ENCODE data around the gene PPOX. TPM values are rescaled to one million over a fixed set of nuclear protein-coding genes. Genes with fewer than 3 reads are reported as not detected.

Gene PPOX
- total RNA-seq, 4 donors from 2014 or later = 22.2 to 75.2 (median 37.2) TPM

GRCh38 chr1:161137881-161138280 is 28.3 kb upstream of the PPOX start:
- no peaks in the 10 kb centered on the region for H3K36me3 ChIP-seq
- H3K27ac ChIP-seq = no peak overlapping the region
- H3K4me3 ChIP-seq = no peak overlapping the region

GRCh38 chr1:161138431-161138830 is 27.8 kb upstream of the PPOX start:
- Histone ChIP-seq H3K4me1 (peaks cover 8% of the 10 kb centered on the region), H3K27me3 (no peaks in the 10 kb centered on the region), H3K9me3 (no peaks in the 10 kb centered on the region), H3K36me3 (no peaks in the 10 kb centered on the region), H3K27ac (no peak overlapping the region), H3K4me3 (no peak overlapping the region)
- no peak for DNase-seq (ENCODE audit: low spot score in 2 of 2)
- TF ChIP-seq EP300 (IDR thresholded peaks at IDR 0.05) (no peak), POLR2AphosphoS5 (IDR thresholded peaks at IDR 0.05) (no peak), CTCF (IDR thresholded peaks at IDR 0.05) (no peak), POLR2A (IDR thresholded peaks at IDR 0.05) (no peak)
- 92% methylated on average over 1 of the region's 1 CpG for WGBS

More at GRCh38 chr1:161137881-161138280, 28.3 kb upstream of the PPOX start:
- 65% methylated on average over 3 of the region's 3 CpGs for WGBS
- Histone ChIP-seq H3K9me3 (no peaks in the 10 kb centered on the region), H3K4me1 (peaks cover 12% of the 10 kb centered on the region), H3K27me3 (no peaks in the 10 kb centered on the region)
- no peak for TF ChIP-seq POLR2A (IDR thresholded peaks at IDR 0.05)
- no peak for TF ChIP-seq POLR2AphosphoS5 (IDR thresholded peaks at IDR 0.05)
- no peak for TF ChIP-seq EP300 (IDR thresholded peaks at IDR 0.05)
- TF ChIP-seq CTCF (IDR thresholded peaks at IDR 0.05) = no peak
- no peak for DNase-seq (ENCODE audit: low spot score in 2 of 2)

DNA sequence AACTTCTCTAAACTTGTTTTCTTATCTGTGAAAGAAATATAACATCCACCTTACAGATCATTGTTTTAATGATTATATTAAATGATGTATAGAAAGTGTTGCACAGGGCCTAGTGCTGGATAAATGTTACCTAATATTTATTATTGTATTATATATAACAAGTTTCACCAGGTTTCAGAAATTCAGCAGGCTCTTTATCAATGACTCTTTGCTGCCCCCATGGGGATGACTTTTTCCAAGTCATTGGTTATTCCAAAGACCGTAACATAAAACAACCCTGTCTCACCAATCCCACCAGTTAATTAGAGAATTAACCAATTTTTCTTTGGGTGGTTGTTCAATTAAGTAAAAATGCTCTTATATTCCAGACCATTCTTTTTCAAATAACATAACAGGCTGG is 26.5 kb upstream of the PPOX start:
- no peak overlapping the region for H3K4me3 ChIP-seq
- H3K9me3 ChIP-seq = no peaks in the 10 kb centered on the region
- WGBS = 25% methylated on average over 1 of the region's 1 CpG
- H3K36me3 ChIP-seq = no peaks in the 10 kb centered on the region
- H3K4me1 ChIP-seq = no peaks in the 10 kb centered on the region
- TF ChIP-seq EP300 (IDR thresholded peaks at IDR 0.05) (no peak), POLR2A (IDR thresholded peaks at IDR 0.05) (no peak), CTCF (IDR thresholded peaks at IDR 0.05) (peak; percentile 29 to 31)
- DNase-seq (ENCODE audit: low spot score in 2 of 2) = no peak
- no peaks in the 10 kb centered on the region for H3K27me3 ChIP-seq
- no peak overlapping the region for H3K27ac ChIP-seq

GRCh38 chr1:161140755-161141400 is 25.3 kb upstream of the PPOX start:
- WGBS = 96% methylated on average over 29 of the region's 29 CpGs
- no peak for TF ChIP-seq EP300 (IDR thresholded peaks at IDR 0.05)
- TF ChIP-seq POLR2AphosphoS5 (IDR thresholded peaks at IDR 0.05) = no peak
- no peak for TF ChIP-seq CTCF (IDR thresholded peaks at IDR 0.05)
- TF ChIP-seq POLR2A (IDR thresholded peaks at IDR 0.05) = no peak
- DNase-seq (ENCODE audit: low spot score in 2 of 2) = no peak
- no peaks in the 10 kb centered on the region for H3K27me3 ChIP-seq
- H3K4me3 ChIP-seq = no peak overlapping the region
- no peaks in the 10 kb centered on the region for H3K9me3 ChIP-seq
- no peak overlapping the region for H3K27ac ChIP-seq
- no peaks in the 10 kb centered on the region for H3K4me1 ChIP-seq
- no peaks in the 10 kb centered on the region for H3K36me3 ChIP-seq

DNA sequence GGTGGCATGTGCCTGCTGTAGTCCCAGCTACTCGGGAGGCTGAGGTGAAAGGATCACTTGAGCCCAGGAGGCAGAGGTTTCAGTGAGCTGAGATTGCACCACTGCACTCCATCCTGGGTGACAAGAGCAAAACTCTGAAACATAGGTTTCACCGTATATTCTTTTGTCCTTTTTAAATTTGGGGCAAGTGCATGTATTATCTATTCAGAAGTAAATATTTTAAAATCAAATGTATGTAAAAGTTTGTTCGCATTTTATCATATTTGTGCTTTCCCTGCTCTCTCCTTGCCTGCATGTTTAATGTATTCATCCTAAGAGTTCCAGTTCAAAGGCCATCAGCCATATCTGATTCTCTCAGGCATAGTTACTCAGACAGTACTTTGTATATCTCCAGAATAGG is 20.4 kb upstream of the PPOX start:
- Histone ChIP-seq H3K36me3 (no peaks in the 10 kb centered on the region), H3K9me3 (no peaks in the 10 kb centered on the region), H3K4me3 (no peak overlapping the region), H3K4me1 (no peaks in the 10 kb centered on the region), H3K27ac (no peak overlapping the region), H3K27me3 (no peaks in the 10 kb centered on the region)
- DNase-seq (ENCODE audit: low spot score in 2 of 2) = no peak
- TF ChIP-seq POLR2AphosphoS5 (IDR thresholded peaks at IDR 0.05) (no peak), CTCF (IDR thresholded peaks at IDR 0.05) (no peak), EP300 (IDR thresholded peaks at IDR 0.05) (no peak), POLR2A (IDR thresholded peaks at IDR 0.05) (no peak)
- WGBS = 83% methylated on average over 3 of the region's 3 CpGs
